Caco-2 (cell line): ENCODE data around the gene FAM135A. TPM values are rescaled to one million over a fixed set of nuclear protein-coding genes. Genes with fewer than 3 reads are reported as not detected.

Source experiments
- BruUV-seq: library from RNA; stranded (reverse); fragments of 400-500 nt; replicated peaks from 2 replicates; lab custom pipeline; 2021; lab: Mats Ljungman, UMichigan
- CTCF ChIA-PET: fragments of 300-600 bp; sonication (Branson Sonifier 250); formaldehyde crosslinking; loops from one replicate; lab custom pipeline; 2022; ENCODE audit warnings: antibody characterized with exemption; lab: Charles Lee
- POLR2A ChIA-PET: fragments of 300-600 bp; sonication (Branson Sonifier 250); formaldehyde crosslinking; loops from one replicate; lab custom pipeline; 2022; ENCODE audit warnings: antibody characterized with exemption; lab: Charles Lee
- DNase-seq, 2 experiments: peaks; one replicate each; pipeline versions ENCODE4 v3.0.0 to v3.0.0-alpha.2; 2020 to 2022
- H3K27me3 ChIP-seq: replicated peaks from 2 replicates; pipeline ENCODE4 v1.6.0; 2011; ENCODE audit warnings: low read length; ENCODE audit not compliant: control insufficient read depth, insufficient read depth
- H3K36me3 ChIP-seq: 2 replicates; pipeline ENCODE4 v1.5.1; 2011; ENCODE audit warnings: low read length; ENCODE audit not compliant: control insufficient read depth, insufficient read depth
- H3K4me1 ChIP-seq: fragments of 250-450 bp; sonication (Bioruptor Pico); 2 replicates; pipeline ENCODE4 v1.5.1; 2020; ENCODE audit warnings: mild to moderate bottlenecking
- H3K4me3 ChIP-seq: 2 replicates; pipeline ENCODE4 v1.5.1; 2011; ENCODE audit warnings: low read depth, mild to moderate bottlenecking, control low read depth, low read length
- H3K9me3 ChIP-seq: fragments of 250-450 bp; sonication (Bioruptor Pico); 2 replicates; pipeline ENCODE4 v1.5.1; 2020; ENCODE audit warnings: mild to moderate bottlenecking, moderate library complexity
- H3K27ac Mint-ChIP-seq: one replicate; pipeline ENCODE4 v1.8.0; 2022; ENCODE audit warnings: mixed read lengths; ENCODE audit not compliant: unreplicated experiment
- H3K27me3 Mint-ChIP-seq: one replicate; pipeline ENCODE4 v1.8.0; 2022; ENCODE audit warnings: mixed read lengths; ENCODE audit not compliant: insufficient read depth, unreplicated experiment
- H3K36me3 Mint-ChIP-seq: one replicate; pipeline ENCODE4 v1.8.0; 2022; ENCODE audit warnings: mild to moderate bottlenecking, mixed read lengths; ENCODE audit not compliant: insufficient read depth, unreplicated experiment
- H3K4me1 Mint-ChIP-seq: one replicate; pipeline ENCODE4 v1.8.0; 2022; ENCODE audit warnings: low read depth, mixed read lengths; ENCODE audit not compliant: unreplicated experiment
- H3K4me3 Mint-ChIP-seq: one replicate; pipeline ENCODE4 v1.8.0; 2022; ENCODE audit warnings: mild to moderate bottlenecking, moderate library complexity, mixed read lengths; ENCODE audit not compliant: unreplicated experiment
- H3K9me3 Mint-ChIP-seq: one replicate; pipeline ENCODE4 v1.8.0; 2022; ENCODE audit warnings: mixed read lengths; ENCODE audit not compliant: unreplicated experiment
- CTCF ChIP-seq, 2 experiments: fragments of 200-600 bp in 1 of 2; IDR thresholded peaks; 1 replicate in 1 of 2; 2 replicates in 1 of 2; pipeline versions ENCODE4 v1.5.1 to v1.8.0; 2011 to 2022; ENCODE audit warnings: antibody characterized with exemption in 1 of 2, control low read depth in 1 of 2, inconsistent platforms in 1 of 2, low read depth in 1 of 2, low read length in 1 of 2, mild to moderate bottlenecking in 1 of 2, moderate library complexity in 1 of 2; ENCODE audit not compliant: insufficient read depth in 1 of 2, severe bottlenecking in 1 of 2, unreplicated experiment in 1 of 2
- intact Hi-C: fragments of 100-400 bp; cut with micrococcal nuclease; formaldehyde crosslinking; loops from one replicate; pipeline ENCODE4 v1.10.0; 2022; ENCODE audit not compliant: unreplicated experiment
- total RNA-seq: library from RNA; stranded (reverse); gene quantifications from 2 replicates; pipeline ENCODE4 v1.2.3, GENCODE V29; 2022

FAM135A gene
- total RNA-seq, 1 experiment from 2014 or later: 18.7 TPM

- TF ChIP-seq CTCF (IDR thresholded peaks at IDR 0.05; ENCODE audit: insufficient read depth in 1 of 2, low read depth in 1 of 2, low read length in 1 of 2, severe bottlenecking in 1 of 2, unreplicated experiment in 1 of 2): no peak
- POLR2A ChIA-PET: no interaction called here
These were observed 90.6 kb downstream of the FAM135A start for GRCh38 chr6:70503813-70504465.

GRCh38 chr6:70506321-70506720 lies 93.0 kb downstream of the FAM135A start:
- peaks cover 7% of the 10 kb centered on the region for H3K4me1 Mint-ChIP-seq
- DNase-seq: no peak
- peaks cover 9% of the 10 kb centered on the region for H3K9me3 ChIP-seq
- intact Hi-C loops: no loop called here
- ChIA-PET POLR2A (no interaction called here), CTCF (interaction anchor here (1.4 kb wide), 1 partner anchor 14 kb away, joined by 4 read pairs; no protein-coding TSS in a partner anchor)
- no peaks in the 10 kb centered on the region for H3K36me3 ChIP-seq
- no TSS peak for BruUV-seq
- peak overlapping the region; percentile 39 for H3K4me3 Mint-ChIP-seq
- H3K36me3 Mint-ChIP-seq: peaks cover 17% of the 10 kb centered on the region
- peaks cover 13% of the 10 kb centered on the region for H3K4me1 ChIP-seq
- H3K27me3 ChIP-seq: no peaks in the 10 kb centered on the region
- H3K27me3 Mint-ChIP-seq: no peaks in the 10 kb centered on the region
- no peaks in the 10 kb centered on the region for H3K9me3 Mint-ChIP-seq
- H3K27ac Mint-ChIP-seq: peak overlapping the region; percentile 43
- no peak for TF ChIP-seq CTCF (IDR thresholded peaks at IDR 0.05; ENCODE audit: insufficient read depth in 1 of 2, low read depth in 1 of 2, low read length in 1 of 2, severe bottlenecking in 1 of 2, unreplicated experiment in 1 of 2)
- H3K4me3 ChIP-seq: no peak overlapping the region

More at GRCh38 chr6:70503813-70504465, 90.6 kb downstream of the FAM135A start:
- Histone ChIP-seq H3K9me3 (peaks cover 9% of the 10 kb centered on the region), H3K36me3 (no peaks in the 10 kb centered on the region), H3K27me3 (no peaks in the 10 kb centered on the region), H3K4me1 (peaks cover 13% of the 10 kb centered on the region), H3K4me3 (no peak overlapping the region)
- Mint-ChIP-seq H3K9me3 (no peaks in the 10 kb centered on the region), H3K4me3 (no peak overlapping the region), H3K36me3 (peaks cover 17% of the 10 kb centered on the region), H3K4me1 (peaks cover 7% of the 10 kb centered on the region), H3K27ac (no peak overlapping the region), H3K27me3 (no peaks in the 10 kb centered on the region)
- no TSS peak for BruUV-seq
- CTCF ChIA-PET: no interaction called here
- DNase-seq: no peak
- intact Hi-C loops: no loop called here

GRCh38 chr6:70507161-70507560 lies 93.9 kb downstream of the FAM135A start:
- Mint-ChIP-seq H3K36me3 (peaks cover 17% of the 10 kb centered on the region), H3K27me3 (no peaks in the 10 kb centered on the region), H3K4me1 (peaks cover 7% of the 10 kb centered on the region), H3K9me3 (no peaks in the 10 kb centered on the region), H3K4me3 (peak overlapping the region; percentile 39), H3K27ac (peak overlapping the region; percentile 43)
- no peak for TF ChIP-seq CTCF (IDR thresholded peaks at IDR 0.05; ENCODE audit: insufficient read depth in 1 of 2, low read depth in 1 of 2, low read length in 1 of 2, severe bottlenecking in 1 of 2, unreplicated experiment in 1 of 2)
- Histone ChIP-seq H3K9me3 (peaks cover 9% of the 10 kb centered on the region), H3K36me3 (no peaks in the 10 kb centered on the region), H3K27me3 (no peaks in the 10 kb centered on the region), H3K4me1 (peaks cover 13% of the 10 kb centered on the region), H3K4me3 (no peak overlapping the region)
- POLR2A ChIA-PET: interaction anchor here (0.5 to 1.0 kb wide), 2 partner anchors 94 to 327 kb away, joined by 3 to 9 read pairs; partner anchors contain the start of gene FAM135A
- CTCF ChIA-PET: interaction anchor here (0.6 to 1.4 kb wide), 2 partner anchors 14 to 126 kb away, joined by 4 read pairs; no protein-coding TSS in a partner anchor
- no TSS peak for BruUV-seq
- DNase-seq: peak in 1 of 2 experiments; percentile 25
- intact Hi-C loops: no loop called here
